Measurements from ENCODE around the gene SFT2D1.

DNA sequence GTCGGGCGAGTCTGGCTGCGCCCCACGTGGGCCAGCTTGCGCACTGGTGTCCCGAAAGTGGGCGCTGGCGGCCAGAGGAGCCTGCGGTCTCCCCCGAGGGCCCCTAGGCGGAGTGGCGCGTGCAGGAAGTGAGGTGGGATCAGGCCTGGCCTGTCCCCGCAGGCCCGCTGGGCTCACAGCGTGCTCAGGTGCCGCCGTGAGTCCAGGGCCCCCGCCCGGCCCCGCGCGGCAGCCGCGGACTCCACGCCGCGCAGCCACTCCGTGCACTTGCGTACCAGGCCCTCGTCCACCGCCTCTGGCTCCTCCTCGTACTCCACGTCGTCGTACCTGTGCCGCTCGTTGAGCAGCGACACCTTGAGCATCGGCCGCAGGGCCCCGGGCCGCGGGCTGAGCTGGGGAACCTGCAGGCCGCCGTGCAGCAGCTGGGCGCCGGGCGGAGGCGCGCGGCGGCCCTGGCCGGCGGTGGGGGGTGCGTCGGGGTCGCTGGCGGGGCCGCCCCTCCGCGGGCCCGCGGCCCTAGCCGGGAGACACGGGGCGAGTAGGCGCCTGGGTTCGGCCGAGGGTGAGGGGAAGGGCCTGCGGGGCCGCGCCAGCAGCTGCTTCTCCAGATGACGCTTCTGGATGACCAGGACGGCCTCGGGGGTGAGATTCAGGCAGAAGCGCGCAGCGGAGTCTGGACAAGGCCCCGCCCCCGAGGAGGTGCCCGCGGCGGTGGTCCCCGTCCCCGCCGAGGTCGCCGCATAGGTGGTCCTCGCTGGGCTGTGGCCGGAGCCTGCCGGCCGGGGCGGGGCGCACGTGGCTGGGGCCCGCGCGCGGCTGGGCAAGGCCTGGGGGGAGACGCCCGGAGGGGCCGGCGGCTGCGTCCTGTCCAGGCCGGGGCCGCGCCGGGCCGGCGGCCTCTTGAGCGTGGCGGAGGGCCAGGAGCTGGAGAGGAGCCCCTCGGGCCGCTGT is 35.0 kb downstream of the SFT2D1 start:
- TF ChIP-seq SUZ12 (IDR thresholded peaks at IDR 0.05; ENCODE audit: extremely low read depth, insufficient read depth, insufficient read length) (no peak), YY1 (IDR thresholded peaks at IDR 0.05; ENCODE audit: insufficient read depth, insufficient read length) (no peak), ZNF274 (IDR thresholded peaks at IDR 0.05; ENCODE audit: low read depth, low read length) (no peak)
